Adrenal gland (tissue), 12 donors: Measurements from ENCODE around the gene CLEC4F. TPM values are rescaled to one million over a fixed set of nuclear protein-coding genes. Genes with fewer than 3 reads are reported as not detected.

ENCODE experiments used
- DNase-seq, 7 donors: peaks; one replicate each; pipeline ENCODE4 v3.0.0-alpha.2; 2019 to 2020
- H3K27ac ChIP-seq, 5 donors: fragments of 200-600 bp; sonication (generic) in 4 of 5; 1 replicate in 3 of 5; 2 replicates in 2 of 5; pipeline versions ENCODE4 v1.5.1 to v1.8.0; 2016 to 2020; ENCODE audit warnings: mild to moderate bottlenecking in 1 of 5
- H3K27me3 ChIP-seq: fragments of 200-600 bp; 2 replicates; pipeline ENCODE4 v1.8.0; 2021
- H3K36me3 ChIP-seq, 2 donors: fragments of 200-600 bp; replicated peaks in 1 of 2; 1 replicate in 1 of 2; 2 replicates in 1 of 2; pipeline versions ENCODE4 v1.5.1 to v1.8.0; 2018 to 2022
- H3K4me1 ChIP-seq, 2 donors: fragments of 200-600 bp; replicated peaks in 1 of 2; 1 replicate in 1 of 2; 2 replicates in 1 of 2; pipeline versions ENCODE4 v1.5.1 to v1.8.0; 2018 to 2021
- H3K4me3 ChIP-seq, 4 donors: fragments of 200-600 bp; sonication (generic) in 3 of 4; one replicate each; pipeline ENCODE4 v1.5.1; 2016 to 2018
- H3K9me3 ChIP-seq, 3 donors: fragments of 200-600 bp; sonication (generic) in 1 of 3; replicated peaks in 1 of 3; 1 replicate in 2 of 3; 2 replicates in 1 of 3; pipeline versions ENCODE4 v1.5.1 to v1.8.0; 2016 to 2021
- POLR2A ChIP-seq, 2 donors: fragments of 450-650 bp; IDR thresholded peaks; one replicate each; pipeline ENCODE4 v1.6.1; 2017; ENCODE audit warnings: antibody characterized with exemption in 2 of 2, mild to moderate bottlenecking in 2 of 2, moderate library complexity in 1 of 2
- WGBS, 4 donors: extraction: QIAGEN DNeasy Blood & Tissue Kit in 2 of 4; methylation state at CpG; one replicate each; pipeline versions ENCODE4 v1.1.5 to v1.1.7; 2013 to 2017; 5-methylcytosine and 5-hydroxymethylcytosine counted together
- intact Hi-C, 2 donors: fragments of 100-400 bp; cut with DNase I; formaldehyde crosslinking; loops; one replicate each; pipeline versions ENCODE4 v1.14.1 to v1.15.0; 2022 to 2023
- polyA plus RNA-seq, 3 donors: library from polyadenylated mRNA; stranded (reverse); fragments of 200-250 nt in 2 of 3; fragments of 350-450 nt in 1 of 3; fragmentation: Illumina TruSeq in 1 of 3; extraction: RNeasy Lipid Tissue Mini Kit (QIAGEN cat#74804) in 1 of 3; gene quantifications; one replicate each; pipeline ENCODE4 v1.2.3, GENCODE V29; 2013 to 2014
- total RNA-seq, 9 donors: library from RNA; depleted of rRNA in 4 of 9; stranded (reverse); fragments of >200 nt in 4 of 9; fragments of 120-200 nt in 1 of 9; fragmentation: NEBNext Ultra II Directional in 1 of 9; extraction: Animal tissue kit (Norgen Biotek cat#: 25700) in 1 of 9; gene quantifications; one replicate each; pipeline versions ENCODE4 v1.1.0 to v1.2.4, GENCODE V29; 2013 to 2023
- TF ChIP-seq, protein P1 (sequence below), 6 experiments: fragments of 450-650 bp in 4 of 6; fragments of 200-600 bp in 2 of 6; sonication (generic) in 1 of 6; IDR thresholded peaks; 1 replicate in 5 of 6; 2 replicates in 1 of 6; pipeline versions ENCODE4 v1.5.1 to v1.8.0; 2016 to 2021; ENCODE audit warnings: antibody characterized with exemption in 6 of 6, mild to moderate bottlenecking in 2 of 6, moderate library complexity in 1 of 6
- donor health status: healthy with polysubstance abuse.
- donor health status: Bipolar disorder and iron deficiency.
- donor health status: DM: yes; HTN: yes; CAD: no.
- donor health status: DM: no; HTN: no; CAD: no.
- donor health status: DM: no; HTN: no; CAD: no.
- donor health status: DM: yes; HTN: yes; CAD: no.

CLEC4F gene
- total and polyA plus RNA-seq, 12 donors = 0.22 to 0.32 (median 0.27) TPM; not detected in 9

DNA sequence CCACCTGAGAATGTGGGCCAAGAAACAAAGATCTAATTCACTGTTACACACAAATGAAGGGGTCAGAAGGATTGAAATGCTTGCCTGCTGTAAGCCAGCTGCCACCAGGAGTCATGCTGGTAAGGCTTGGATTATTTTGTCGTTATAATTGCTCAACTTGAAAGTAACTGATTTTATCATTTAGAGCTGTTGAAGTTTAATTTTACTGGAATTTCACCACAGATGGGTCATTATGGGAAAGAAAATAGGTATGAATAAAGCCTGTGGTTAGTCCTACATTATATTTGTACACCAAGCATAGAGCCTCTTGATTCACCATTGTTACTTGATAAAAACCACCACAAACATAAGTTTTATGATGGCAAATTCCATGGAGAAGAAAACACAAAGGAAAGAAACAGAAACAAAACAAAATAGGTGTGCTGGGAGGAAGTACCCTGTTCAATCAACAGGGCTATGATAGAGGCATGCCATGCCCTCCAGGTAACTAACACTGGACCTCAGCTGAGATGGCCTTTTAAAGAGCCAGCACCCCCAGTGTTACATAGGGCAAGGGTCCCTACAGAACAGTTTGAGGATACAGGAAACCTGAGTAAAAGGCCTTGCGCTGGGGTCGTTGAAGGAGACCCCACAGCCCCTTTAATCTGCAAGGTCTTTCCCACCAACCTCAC is 3.0 kb downstream of the CLEC4F start:
- H3K27ac ChIP-seq = no peak overlapping the region
- 84 to 96% (median 86%) methylated on average over 3 of the region's 3 CpGs for WGBS, 4 donors
- no peaks in the 10 kb centered on the region for H3K9me3 ChIP-seq
- no peak for DNase-seq
- H3K4me1 ChIP-seq = no peaks in the 10 kb centered on the region
- no peak overlapping the region for H3K4me3 ChIP-seq
- no peaks in the 10 kb centered on the region for H3K27me3 ChIP-seq
- H3K36me3 ChIP-seq = no peaks in the 10 kb centered on the region
- intact Hi-C loops = no loop called here
- TF ChIP-seq, protein P1, sequence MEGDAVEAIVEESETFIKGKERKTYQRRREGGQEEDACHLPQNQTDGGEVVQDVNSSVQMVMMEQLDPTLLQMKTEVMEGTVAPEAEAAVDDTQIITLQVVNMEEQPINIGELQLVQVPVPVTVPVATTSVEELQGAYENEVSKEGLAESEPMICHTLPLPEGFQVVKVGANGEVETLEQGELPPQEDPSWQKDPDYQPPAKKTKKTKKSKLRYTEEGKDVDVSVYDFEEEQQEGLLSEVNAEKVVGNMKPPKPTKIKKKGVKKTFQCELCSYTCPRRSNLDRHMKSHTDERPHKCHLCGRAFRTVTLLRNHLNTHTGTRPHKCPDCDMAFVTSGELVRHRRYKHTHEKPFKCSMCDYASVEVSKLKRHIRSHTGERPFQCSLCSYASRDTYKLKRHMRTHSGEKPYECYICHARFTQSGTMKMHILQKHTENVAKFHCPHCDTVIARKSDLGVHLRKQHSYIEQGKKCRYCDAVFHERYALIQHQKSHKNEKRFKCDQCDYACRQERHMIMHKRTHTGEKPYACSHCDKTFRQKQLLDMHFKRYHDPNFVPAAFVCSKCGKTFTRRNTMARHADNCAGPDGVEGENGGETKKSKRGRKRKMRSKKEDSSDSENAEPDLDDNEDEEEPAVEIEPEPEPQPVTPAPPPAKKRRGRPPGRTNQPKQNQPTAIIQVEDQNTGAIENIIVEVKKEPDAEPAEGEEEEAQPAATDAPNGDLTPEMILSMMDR (IDR thresholded peaks at IDR 0.05) = no peak
- no peak for TF ChIP-seq POLR2A (IDR thresholded peaks at IDR 0.05)

DNA sequence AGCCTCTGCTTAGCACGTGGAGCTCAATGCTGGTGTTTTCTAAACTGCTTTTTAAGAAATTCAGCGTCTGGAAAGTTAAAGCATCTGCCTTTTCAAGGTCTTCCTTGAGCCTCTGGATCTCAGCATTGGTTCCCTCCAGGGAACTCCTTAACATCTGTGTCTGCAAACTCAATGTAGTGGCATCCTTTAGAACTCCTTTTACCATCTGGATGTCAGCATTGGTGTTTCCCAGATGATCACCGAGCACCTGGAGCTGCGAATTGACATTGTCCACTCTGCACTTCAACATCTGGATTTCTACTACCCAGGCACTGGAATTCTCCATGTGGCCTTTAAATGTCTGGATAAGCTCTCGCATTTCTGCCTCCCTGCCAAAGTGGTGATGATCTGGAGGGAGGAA is 3.7 kb downstream of the CLEC4F start:
- H3K9me3 ChIP-seq = no peaks in the 10 kb centered on the region
- no peaks in the 10 kb centered on the region for H3K27me3 ChIP-seq
- intact Hi-C loops = no loop called here
- 70 to 88% (median 82%) methylated on average over 5 of the region's 5 CpGs for WGBS, 4 donors
- TF ChIP-seq POLR2A (IDR thresholded peaks at IDR 0.05) = no peak
- TF ChIP-seq, protein P1 (IDR thresholded peaks at IDR 0.05) = no peak
- no peak overlapping the region for H3K27ac ChIP-seq
- H3K4me1 ChIP-seq = no peaks in the 10 kb centered on the region
- H3K36me3 ChIP-seq = no peaks in the 10 kb centered on the region
- no peak for DNase-seq
- no peak overlapping the region for H3K4me3 ChIP-seq

DNA sequence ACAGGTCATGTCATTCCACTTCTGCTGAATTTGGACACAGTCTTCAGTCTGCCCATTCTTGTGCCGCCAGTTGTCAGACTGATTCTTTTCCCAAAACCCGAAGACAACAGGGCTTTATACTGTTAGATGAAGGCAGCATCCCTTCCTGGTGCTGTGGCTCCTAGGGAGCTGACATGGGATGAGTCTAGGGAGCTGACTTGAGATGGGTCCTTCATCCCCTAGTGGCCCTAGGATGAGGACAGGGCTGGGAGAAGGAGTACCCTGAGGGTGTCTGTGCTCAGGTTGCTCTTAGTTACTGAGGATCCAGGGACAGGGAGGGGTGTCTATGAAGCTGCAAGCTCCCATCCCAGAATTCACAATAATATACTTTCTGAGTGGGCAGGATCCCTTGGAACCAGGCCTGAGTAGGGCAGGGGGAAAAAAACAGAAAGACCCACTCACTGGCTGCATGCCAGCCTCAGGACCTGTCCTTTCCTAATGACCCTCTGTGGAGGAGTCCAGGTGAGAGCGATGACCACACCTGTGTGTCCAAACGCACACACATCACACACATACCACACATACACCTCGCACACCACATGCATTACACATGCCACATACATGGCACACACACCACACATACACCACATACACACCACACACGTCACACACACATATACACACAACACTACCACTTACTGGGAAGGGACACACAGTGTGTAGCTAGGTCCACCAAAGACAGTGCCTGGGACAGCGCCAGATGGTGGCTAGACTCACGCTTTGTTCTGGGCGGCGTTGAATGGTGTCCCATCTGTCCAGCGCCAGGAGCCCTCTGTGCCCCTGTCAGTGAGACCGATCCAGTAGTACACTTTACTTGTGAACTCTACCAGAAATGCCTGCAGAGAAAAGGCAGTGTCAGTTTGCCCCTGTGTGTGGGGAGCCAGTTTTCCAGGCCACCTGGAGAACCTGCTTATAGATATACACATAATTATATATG is 11.1 kb downstream of the CLEC4F start:
- intact Hi-C loops = no loop called here
- H3K4me1 ChIP-seq = no peaks in the 10 kb centered on the region
- H3K27ac ChIP-seq = no peak overlapping the region
- no peak for DNase-seq
- 88 to 92% (median 90%) methylated on average over 9 to 12 of the region's 12 CpGs for WGBS, 4 donors
- H3K4me3 ChIP-seq = no peak overlapping the region
- H3K36me3 ChIP-seq = no peaks in the 10 kb centered on the region
- H3K9me3 ChIP-seq = no peaks in the 10 kb centered on the region
- TF ChIP-seq, protein P1 (IDR thresholded peaks at IDR 0.05) = no peak
- TF ChIP-seq POLR2A (IDR thresholded peaks at IDR 0.05) = no peak
- no peaks in the 10 kb centered on the region for H3K27me3 ChIP-seq

DNA sequence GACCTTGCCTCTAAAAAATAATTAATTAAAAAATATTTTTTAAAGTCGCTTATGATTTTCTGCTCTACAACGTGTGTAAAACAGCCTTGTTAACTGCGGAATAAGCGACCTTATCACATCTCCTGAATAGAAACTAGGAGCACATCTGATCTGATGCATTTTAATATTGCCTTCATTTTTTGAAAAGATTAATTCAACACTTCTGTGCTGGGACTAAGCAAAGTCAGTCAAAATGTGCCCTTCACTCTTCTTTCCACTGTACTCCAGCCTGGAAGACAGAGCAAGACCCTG is 12.6 kb downstream of the CLEC4F start:
- no peaks in the 10 kb centered on the region for H3K36me3 ChIP-seq
- no peaks in the 10 kb centered on the region for H3K27me3 ChIP-seq
- 89 to 95% (median 93%) methylated on average over 4 of the region's 4 CpGs for WGBS, 4 donors
- intact Hi-C loops = no loop called here
- no peak overlapping the region for H3K27ac ChIP-seq
- no peak overlapping the region for H3K4me3 ChIP-seq
- no peaks in the 10 kb centered on the region for H3K4me1 ChIP-seq
- H3K9me3 ChIP-seq = no peaks in the 10 kb centered on the region
- no peak for DNase-seq
- TF ChIP-seq POLR2A (IDR thresholded peaks at IDR 0.05) = no peak
- TF ChIP-seq, protein P1 (IDR thresholded peaks at IDR 0.05) = no peak
